HS-27A (cell line): ENCODE results near the gene H6PD.

ENCODE experiments used
- DNase-seq: peaks from one replicate; pipeline ENCODE4 v3.0.0-alpha.2; 2012; ENCODE audit warnings: low read depth, missing footprints

H6PD gene

GRCh38 chr1:9279172-9279840 lies 44.7 kb downstream of the H6PD start:
- no peak for DNase-seq

- DNase-seq = peak; percentile 89
Measured at GRCh38 chr1:9280015-9280860, 45.7 kb downstream of the H6PD start.

GRCh38 chr1:9281071-9281827 lies 46.7 kb downstream of the H6PD start:
- DNase-seq = no peak

- DNase-seq = no peak
Measured at GRCh38 chr1:9281908-9282695, 47.5 kb downstream of the H6PD start.

GRCh38 chr1:9282696-9282955 lies 48.1 kb downstream of the H6PD start:
- DNase-seq = no peak

- no peak for DNase-seq
Measured at GRCh38 chr1:9284061-9284460, 49.5 kb downstream of the H6PD start.

GRCh38 chr1:9286556-9286955 lies 52.0 kb downstream of the H6PD start:
- DNase-seq = no peak

GRCh38 chr1:9289090-9289534 lies 54.5 kb downstream of the H6PD start:
- DNase-seq = no peak

- no peak for DNase-seq
Measured at GRCh38 chr1:9289711-9290485, 55.3 kb downstream of the H6PD start.

- DNase-seq = no peak
Measured at GRCh38 chr1:9291914-9292360, 57.4 kb downstream of the H6PD start.

- no peak for DNase-seq
Measured at GRCh38 chr1:9292361-9293240, 58.0 kb downstream of the H6PD start, which contains the start of gene SPSB1. Gene SPSB1 (plus strand): TSS chr1:9292894. CDS start chr1:9355892, 62,998 bp downstream.

GRCh38 chr1:9293241-9293532 lies 58.6 kb downstream of the H6PD start:
- no peak for DNase-seq

GRCh38 chr1:9293533-9294404 lies 59.2 kb downstream of the H6PD start:
- no peak for DNase-seq

GRCh38 chr1:9294405-9294773 lies 59.8 kb downstream of the H6PD start:
- no peak for DNase-seq

- no peak for DNase-seq
Measured at GRCh38 chr1:9294910-9295636, 60.5 kb downstream of the H6PD start.

GRCh38 chr1:9295884-9296283 lies 61.3 kb downstream of the H6PD start:
- DNase-seq = no peak

- no peak for DNase-seq
Measured at GRCh38 chr1:9296850-9297249, 62.3 kb downstream of the H6PD start.

- no peak for DNase-seq
Measured at GRCh38 chr1:9297831-9298230, 63.3 kb downstream of the H6PD start.

GRCh38 chr1:9298282-9298681 lies 63.7 kb downstream of the H6PD start:
- no peak for DNase-seq
